Stimulated activated CD8-positive, alpha-beta memory T cell treated with anti-CD3 and anti-CD28 coated beads, Interleukin-4, amount 100 ng/mL, for 1 hour (primary cell): ENCODE measurements around the gene NOSTRIN.

Source experiments
- DNase-seq, 2 donors: peaks; one replicate each; pipeline ENCODE4 v3.0.0-alpha.2; 2020; ENCODE audit warnings: low read depth in 2 of 2, low spot score in 1 of 2

Gene NOSTRIN

DNA sequence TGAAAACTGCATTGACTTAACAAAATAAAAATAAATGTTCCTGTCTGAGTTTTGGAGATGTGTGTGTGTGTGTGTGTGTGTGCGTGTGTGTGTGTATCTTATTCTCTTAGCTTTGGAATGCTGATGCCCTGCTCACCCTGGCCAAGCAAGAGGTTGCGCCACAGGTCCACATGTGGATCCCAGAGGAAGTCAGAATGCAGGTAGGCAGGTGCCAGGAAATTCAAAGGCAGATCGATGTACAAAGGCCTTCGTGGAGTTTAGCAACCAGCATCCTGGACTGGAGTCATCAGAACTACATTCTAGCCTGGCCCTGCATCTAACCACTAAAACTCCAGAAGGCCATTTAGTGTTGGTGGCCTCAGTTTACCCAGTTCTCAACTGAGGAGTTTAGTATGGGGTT lies 111.1 kb downstream of the NOSTRIN start:
- DNase-seq: no peak
